Stimulated activated CD4-positive, alpha-beta T cell treated with anti-CD3 and anti-CD28 coated beads, Interleukin-1b, Interleukin-23, amount 100 ng/mL, for 48 hours (primary cell): Measurements from ENCODE around the gene SYDE1.

Experiments used
- DNase-seq: peaks from one replicate; pipeline ENCODE4 v3.0.0-alpha.2; 2020

The SYDE1 gene

GRCh38 chr19:15125232-15126067 is 18.2 kb downstream of the SYDE1 start:
- DNase-seq: peak; percentile 99

GRCh38 chr19:15126131-15126910 is 19.1 kb downstream of the SYDE1 start:
- DNase-seq: no peak

GRCh38 chr19:15128162-15128770 is 21.1 kb downstream of the SYDE1 start:
- no peak for DNase-seq

- DNase-seq: peak; percentile 63
These were observed 22.8 kb downstream of the SYDE1 start for GRCh38 chr19:15129856-15130585.

- DNase-seq: no peak
These were observed 29.2 kb downstream of the SYDE1 start for GRCh38 chr19:15136234-15136954.

- no peak for DNase-seq
These were observed 30.6 kb downstream of the SYDE1 start for GRCh38 chr19:15137777-15138176.

- no peak for DNase-seq
These were observed 31.2 kb downstream of the SYDE1 start for GRCh38 chr19:15138427-15138826.

- no peak for DNase-seq
These were observed 33.9 kb downstream of the SYDE1 start for GRCh38 chr19:15141143-15141542.

- DNase-seq: no peak
These were observed 35.1 kb downstream of the SYDE1 start for GRCh38 chr19:15142313-15142712.

GRCh38 chr19:15144046-15144646 is 36.9 kb downstream of the SYDE1 start:
- no peak for DNase-seq

- DNase-seq: no peak
These were observed 39.9 kb downstream of the SYDE1 start for GRCh38 chr19:15147090-15147489.

GRCh38 chr19:15149737-15150136 is 42.5 kb downstream of the SYDE1 start:
- no peak for DNase-seq

- DNase-seq: peak; percentile 41
These were observed 46.9 kb downstream of the SYDE1 start for GRCh38 chr19:15154002-15154612.

- no peak for DNase-seq
These were observed 48.1 kb downstream of the SYDE1 start for GRCh38 chr19:15155296-15155695.

GRCh38 chr19:15156391-15156790 is 49.2 kb downstream of the SYDE1 start:
- DNase-seq: no peak

- no peak for DNase-seq
These were observed 52.0 kb downstream of the SYDE1 start for GRCh38 chr19:15159251-15159650.

GRCh38 chr19:15161028-15161984 is 54.1 kb downstream of the SYDE1 start:
- no peak for DNase-seq
